Neural progenitor cell (in vitro differentiated cells): ENCODE measurements around the gene CCNA2.

ENCODE experiments used
- EZH2 ChIP-seq: fragments of 200-600 bp; sonication (generic); IDR thresholded peaks from 2 replicates; pipeline ENCODE4 v1.6.1; 2017; ENCODE audit warnings: antibody characterized with exemption, mild to moderate bottlenecking, moderate library complexity
- TF ChIP-seq, protein P1 (sequence below): fragments of 200-600 bp; sonication (generic); IDR thresholded peaks from 2 replicates; pipeline ENCODE4 v1.5.1; 2017; ENCODE audit warnings: antibody characterized with exemption, mild to moderate bottlenecking

DNA sequence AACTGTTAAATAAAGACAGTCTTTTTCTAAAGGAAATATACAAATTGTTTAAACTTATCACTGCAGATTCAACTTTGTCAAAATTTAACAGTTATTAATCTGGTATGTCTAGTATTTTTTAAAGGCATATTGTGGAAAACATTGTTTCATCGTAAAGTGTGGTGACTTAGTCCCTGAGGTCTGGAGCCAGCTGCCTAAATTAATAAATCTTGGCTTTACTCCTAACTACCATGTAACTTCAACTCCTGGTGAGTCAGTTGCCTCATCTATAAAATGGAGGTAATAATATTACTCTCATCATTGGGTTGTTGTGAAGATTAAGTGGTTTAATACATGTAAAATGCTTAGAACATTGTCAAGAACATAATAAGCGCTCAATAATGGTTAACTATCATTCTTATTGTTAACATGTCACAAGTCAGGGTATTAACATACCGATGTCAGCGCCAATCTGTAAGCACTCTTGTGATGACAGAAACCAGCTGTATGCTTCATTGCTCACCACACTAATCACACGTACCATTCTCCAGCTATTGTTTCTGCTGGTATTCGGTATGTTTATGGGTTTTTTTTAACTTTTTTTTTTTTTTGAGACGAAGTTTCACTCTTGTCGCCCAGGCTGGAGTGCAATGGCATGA is 44.6 kb downstream of the CCNA2 start:
- TF ChIP-seq EZH2 = no peak
- TF ChIP-seq, protein P1, sequence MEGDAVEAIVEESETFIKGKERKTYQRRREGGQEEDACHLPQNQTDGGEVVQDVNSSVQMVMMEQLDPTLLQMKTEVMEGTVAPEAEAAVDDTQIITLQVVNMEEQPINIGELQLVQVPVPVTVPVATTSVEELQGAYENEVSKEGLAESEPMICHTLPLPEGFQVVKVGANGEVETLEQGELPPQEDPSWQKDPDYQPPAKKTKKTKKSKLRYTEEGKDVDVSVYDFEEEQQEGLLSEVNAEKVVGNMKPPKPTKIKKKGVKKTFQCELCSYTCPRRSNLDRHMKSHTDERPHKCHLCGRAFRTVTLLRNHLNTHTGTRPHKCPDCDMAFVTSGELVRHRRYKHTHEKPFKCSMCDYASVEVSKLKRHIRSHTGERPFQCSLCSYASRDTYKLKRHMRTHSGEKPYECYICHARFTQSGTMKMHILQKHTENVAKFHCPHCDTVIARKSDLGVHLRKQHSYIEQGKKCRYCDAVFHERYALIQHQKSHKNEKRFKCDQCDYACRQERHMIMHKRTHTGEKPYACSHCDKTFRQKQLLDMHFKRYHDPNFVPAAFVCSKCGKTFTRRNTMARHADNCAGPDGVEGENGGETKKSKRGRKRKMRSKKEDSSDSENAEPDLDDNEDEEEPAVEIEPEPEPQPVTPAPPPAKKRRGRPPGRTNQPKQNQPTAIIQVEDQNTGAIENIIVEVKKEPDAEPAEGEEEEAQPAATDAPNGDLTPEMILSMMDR = no peak
